H9 (cell line): Measurements from ENCODE around the gene GLCCI1. TPM values are rescaled to one million over a fixed set of nuclear protein-coding genes. Genes with fewer than 3 reads are reported as not detected.

Source experiments
- DNase-seq: peaks from one replicate; pipeline ENCODE4 v3.0.0-alpha.2; 2017
- H2AFZ ChIP-seq: one replicate; pipeline ENCODE4 v1.6.1; 2013; ENCODE audit warnings: mild to moderate bottlenecking, low read length, control low read depth, moderate library complexity
- H2AK5ac ChIP-seq: 2 replicates; pipeline ENCODE4 v1.6.1; 2013; ENCODE audit warnings: low read length, control low read depth, mixed read lengths; ENCODE audit not compliant: insufficient read length
- H2BK120ac ChIP-seq: one replicate; pipeline ENCODE4 v1.6.1; 2013; ENCODE audit warnings: low read depth, mild to moderate bottlenecking, low read length, control low read depth, inconsistent platforms; ENCODE audit not compliant: poor library complexity, severe bottlenecking
- H2BK12ac ChIP-seq: 2 replicates; pipeline ENCODE4 v1.6.1; 2013; ENCODE audit warnings: low read length, control low read depth, mixed read lengths, low read depth; ENCODE audit not compliant: insufficient read length
- H2BK15ac ChIP-seq: 2 replicates; pipeline ENCODE4 v1.6.1; 2013; ENCODE audit warnings: low read depth, low read length, control low read depth
- H2BK20ac ChIP-seq: one replicate; pipeline ENCODE4 v1.6.1; 2013; ENCODE audit warnings: low read depth, mild to moderate bottlenecking, low read length, control low read depth, inconsistent platforms; ENCODE audit not compliant: poor library complexity, severe bottlenecking
- H2BK5ac ChIP-seq: 2 replicates; pipeline ENCODE4 v1.6.1; 2013; ENCODE audit warnings: low read length, control low read depth, mixed read lengths; ENCODE audit not compliant: insufficient read length
- H3K14ac ChIP-seq: 2 replicates; pipeline ENCODE4 v1.6.1; 2013; ENCODE audit warnings: low read length, control low read depth; ENCODE audit not compliant: insufficient read depth
- H3K18ac ChIP-seq: 2 replicates; pipeline ENCODE4 v1.6.1; 2013; ENCODE audit warnings: low read depth, mild to moderate bottlenecking, mixed read lengths, low read length, control low read depth; ENCODE audit not compliant: insufficient read length
- H3K23ac ChIP-seq: 2 replicates; pipeline ENCODE4 v1.6.1; 2013; ENCODE audit warnings: low read length, control low read depth, mixed read lengths, low read depth; ENCODE audit not compliant: insufficient read length
- H3K23me2 ChIP-seq: 2 replicates; pipeline ENCODE4 v1.6.1; 2013; ENCODE audit warnings: low read depth, mild to moderate bottlenecking, mixed read lengths, low read length, control low read depth; ENCODE audit not compliant: insufficient read length, poor library complexity, severe bottlenecking
- H3K27ac ChIP-seq: 2 replicates; pipeline ENCODE4 v1.5.1; 2013; ENCODE audit warnings: low read length, control low read depth, mixed read lengths, low read depth; ENCODE audit not compliant: insufficient read length
- H3K27me3 ChIP-seq: 2 replicates; pipeline ENCODE4 v1.6.1; 2013; ENCODE audit warnings: low read length, control low read depth, inconsistent platforms; ENCODE audit not compliant: insufficient read depth
- H3K4ac ChIP-seq: 2 replicates; pipeline ENCODE4 v1.6.1; 2013; ENCODE audit warnings: low read depth, mild to moderate bottlenecking, control low read depth, inconsistent platforms, low read length, moderate library complexity
- H3K4me1 ChIP-seq: 2 replicates; pipeline ENCODE4 v1.6.1; 2013; ENCODE audit warnings: low read length, control low read depth, inconsistent platforms; ENCODE audit not compliant: insufficient read depth
- H3K4me2 ChIP-seq: 2 replicates; pipeline ENCODE4 v1.6.1; 2013; ENCODE audit warnings: low read length, control low read depth, mixed read lengths; ENCODE audit not compliant: insufficient read length, insufficient read depth
- H3K56ac ChIP-seq: 2 replicates; pipeline ENCODE4 v1.6.1; 2013; ENCODE audit warnings: low read depth, mild to moderate bottlenecking, mixed read lengths, low read length, control low read depth; ENCODE audit not compliant: insufficient read length
- H3K79me1 ChIP-seq: 2 replicates; pipeline ENCODE4 v1.6.1; 2013; ENCODE audit warnings: low read depth, mild to moderate bottlenecking, moderate library complexity, low read length, control low read depth, inconsistent platforms; ENCODE audit not compliant: insufficient read depth, poor library complexity, severe bottlenecking
- H3K79me2 ChIP-seq: 2 replicates; pipeline ENCODE4 v1.6.1; 2013; ENCODE audit warnings: low read length, control low read depth, inconsistent platforms; ENCODE audit not compliant: insufficient read depth
- H3K9ac ChIP-seq: 2 replicates; pipeline ENCODE4 v1.6.1; 2013; ENCODE audit warnings: low read length, control low read depth, mixed read lengths; ENCODE audit not compliant: insufficient read length; ENCODE audit errors: extremely low read depth
- H3K9me3 ChIP-seq: one replicate; pipeline ENCODE4 v1.6.1; 2013; ENCODE audit warnings: low read depth, low read length, inconsistent platforms; ENCODE audit not compliant: control insufficient read depth
- H3T11ph ChIP-seq: one replicate; pipeline ENCODE4 v1.6.1; 2013; ENCODE audit warnings: mild to moderate bottlenecking, low read length, control low read depth, inconsistent platforms
- H4K20me1 ChIP-seq: one replicate; pipeline ENCODE4 v1.6.1; 2013; ENCODE audit not compliant: control insufficient read depth, insufficient read length, insufficient read depth
- H4K5ac ChIP-seq: 2 replicates; pipeline ENCODE4 v1.6.1; 2013; ENCODE audit warnings: low read depth, mild to moderate bottlenecking, mixed read lengths, low read length, control low read depth; ENCODE audit not compliant: insufficient read length
- H4K8ac ChIP-seq: replicated peaks from 2 replicates; pipeline ENCODE4 v1.6.1; 2013; ENCODE audit warnings: low read length, control low read depth, mixed read lengths, low read depth; ENCODE audit not compliant: insufficient read length
- H4K91ac ChIP-seq: 2 replicates; pipeline ENCODE4 v1.6.1; 2013; ENCODE audit warnings: low read depth, mild to moderate bottlenecking, moderate library complexity, mixed read lengths, low read length, control low read depth; ENCODE audit not compliant: insufficient read length
- H3K27ac Mint-ChIP-seq, 3 experiments: 2 replicates in 2 of 3; 3 replicates in 1 of 3; pipeline ENCODE4 v1.8.0; 2020 to 2021; ENCODE audit warnings: mixed read lengths in 3 of 3, mild to moderate bottlenecking in 1 of 3, moderate library complexity in 1 of 3
- H3K27me3 Mint-ChIP-seq: 2 replicates; pipeline ENCODE4 v1.8.0; 2021; ENCODE audit warnings: low read depth, mild to moderate bottlenecking, moderate library complexity, mixed read lengths
- H3K36me3 Mint-ChIP-seq, 3 experiments: 2 replicates in 2 of 3; 3 replicates in 1 of 3; pipeline ENCODE4 v1.8.0; 2020 to 2021; ENCODE audit warnings: low read depth in 3 of 3, mixed read lengths in 3 of 3; ENCODE audit not compliant: insufficient read depth in 1 of 3
- H3K4me1 Mint-ChIP-seq, 2 experiments: 2 replicates each; pipeline ENCODE4 v1.8.0; 2020; ENCODE audit warnings: mixed read lengths in 2 of 2
- H3K4me3 Mint-ChIP-seq, 2 experiments: 2 replicates in 1 of 2; 3 replicates in 1 of 2; pipeline ENCODE4 v1.8.0; 2020 to 2021; ENCODE audit warnings: mild to moderate bottlenecking in 2 of 2, mixed read lengths in 2 of 2, moderate library complexity in 1 of 2
- H3K9me3 Mint-ChIP-seq, 2 experiments: 2 replicates in 1 of 2; 3 replicates in 1 of 2; pipeline ENCODE4 v1.8.0; 2020; ENCODE audit warnings: mild to moderate bottlenecking in 2 of 2, mixed read lengths in 2 of 2, moderate library complexity in 1 of 2
- CTCF ChIP-seq: fragments of 200-600 bp; sonication (generic); conservative IDR thresholded peaks from 3 replicates; pipeline ENCODE4 v1.8.0; 2021; ENCODE audit warnings: antibody characterized with exemption, mild to moderate bottlenecking
- total RNA-seq: library from RNA; stranded (reverse); gene quantifications from 2 replicates; pipeline ENCODE4 v1.2.1, GENCODE V29; 2021

The GLCCI1 gene
- total RNA-seq, 1 experiment from 2014 or later, result 19.1 TPM

DNA sequence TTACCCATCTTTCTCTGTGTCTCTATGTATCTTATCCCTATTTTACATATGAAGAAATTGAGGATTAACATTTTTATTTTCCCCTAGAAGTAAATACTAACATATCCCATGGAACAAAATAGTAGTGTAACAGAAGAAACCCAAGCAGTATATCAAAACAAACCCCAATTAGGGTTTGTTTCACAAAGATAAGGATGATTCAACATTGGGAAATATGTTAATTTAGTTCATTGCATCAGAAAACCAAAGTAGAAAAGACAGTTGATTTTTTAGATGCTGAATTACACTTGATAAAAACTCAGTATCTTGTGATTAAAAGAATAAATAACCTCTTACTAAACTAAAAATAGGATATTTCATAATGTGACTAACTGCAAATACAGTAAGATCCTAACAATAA lies 87.8 kb downstream of the GLCCI1 start:
- no peak overlapping the region for H3K4me3 Mint-ChIP-seq
- Histone ChIP-seq H3K56ac (no peak overlapping the region), H2AK5ac (no peak overlapping the region), H4K20me1 (no peaks in the 10 kb centered on the region), H2BK5ac (no peak overlapping the region), H3K4ac (no peak overlapping the region), H3K18ac (no peak overlapping the region), H3K23ac (no peak overlapping the region), H2BK20ac (no peak overlapping the region), H2BK120ac (no peak overlapping the region), H3K27me3 (no peaks in the 10 kb centered on the region), H4K5ac (no peak overlapping the region), H3K79me1 (no peaks in the 10 kb centered on the region), H3K4me1 (no peaks in the 10 kb centered on the region), H3K27ac (no peak overlapping the region), H2BK15ac (no peak overlapping the region), H3T11ph (no peak overlapping the region), H4K8ac (no peak overlapping the region), H4K91ac (no peak overlapping the region), H3K14ac (no peak overlapping the region), H2AFZ (no peak overlapping the region), H3K79me2 (no peaks in the 10 kb centered on the region), H3K4me2 (no peak overlapping the region), H3K23me2 (no peaks in the 10 kb centered on the region), H2BK12ac (no peak overlapping the region), H3K9me3 (no peaks in the 10 kb centered on the region), H3K9ac (no peak overlapping the region)
- H3K27ac Mint-ChIP-seq, result peak overlapping the region in 2 of 3 experiments; percentile 26 to 46; a peak in 1 of 7 replicates
- DNase-seq, result no peak
- H3K4me1 Mint-ChIP-seq, result peaks cover 10% of the 10 kb centered on the region in 2 experiments
- H3K36me3 Mint-ChIP-seq, result peaks cover 8 to 25% (median 17%) of the 10 kb centered on the region in 3 experiments
- H3K27me3 Mint-ChIP-seq, result no peaks in the 10 kb centered on the region
- H3K9me3 Mint-ChIP-seq, result no peaks in the 10 kb centered on the region
- TF ChIP-seq CTCF, result no peak
